Measurements from ENCODE around the gene FBXW4.

The FBXW4 gene

DNA sequence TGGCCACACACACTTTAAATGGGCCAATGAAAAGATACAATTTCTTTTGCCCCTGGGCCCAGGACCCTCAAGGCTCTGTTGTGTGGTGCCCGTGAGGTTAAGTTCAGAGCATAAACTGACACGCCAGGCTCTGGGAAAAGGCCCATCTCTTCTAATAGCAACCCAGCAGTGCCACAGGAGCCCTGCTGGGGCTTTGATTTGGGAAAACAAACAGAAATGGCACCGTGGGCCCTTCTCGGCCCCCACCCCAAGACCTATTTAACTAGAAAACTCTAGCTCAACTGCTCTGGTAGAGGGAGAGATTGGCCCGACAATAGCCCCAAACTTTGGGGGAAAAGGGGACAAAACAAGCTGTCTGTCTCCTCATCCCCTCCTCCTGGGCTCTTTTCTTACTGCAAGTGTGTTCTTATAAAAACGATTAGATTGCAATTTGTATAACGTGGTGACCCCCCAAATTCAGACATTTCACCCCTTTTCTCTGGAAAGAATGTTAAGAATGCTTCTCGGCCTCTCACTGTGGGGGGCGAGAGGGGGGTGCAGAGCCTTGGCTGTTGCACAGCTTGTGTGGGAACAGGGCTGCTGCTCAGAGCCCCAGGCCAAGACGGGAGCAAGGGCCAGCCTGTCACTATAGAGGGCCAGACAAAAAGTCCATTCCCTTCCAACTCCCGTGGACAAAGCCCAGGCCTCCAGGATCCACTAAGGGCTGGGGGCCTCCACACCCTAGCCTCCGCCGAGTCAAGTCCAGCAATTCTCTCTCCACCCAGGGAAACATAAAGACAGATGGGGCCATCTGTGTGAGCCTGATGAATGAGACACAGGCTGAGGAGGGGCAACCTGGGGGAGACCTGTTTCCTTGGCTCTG, 80.1 kb downstream of the FBXW4 start:
- in situ Hi-C loops (cut with MboI; ENCODE audit: low sequenced_read_pairs, unreplicated experiment) = no loop called here
- no peak for DNase-seq (ENCODE audit: low spot score)
- TF ChIP-seq, protein P1, sequence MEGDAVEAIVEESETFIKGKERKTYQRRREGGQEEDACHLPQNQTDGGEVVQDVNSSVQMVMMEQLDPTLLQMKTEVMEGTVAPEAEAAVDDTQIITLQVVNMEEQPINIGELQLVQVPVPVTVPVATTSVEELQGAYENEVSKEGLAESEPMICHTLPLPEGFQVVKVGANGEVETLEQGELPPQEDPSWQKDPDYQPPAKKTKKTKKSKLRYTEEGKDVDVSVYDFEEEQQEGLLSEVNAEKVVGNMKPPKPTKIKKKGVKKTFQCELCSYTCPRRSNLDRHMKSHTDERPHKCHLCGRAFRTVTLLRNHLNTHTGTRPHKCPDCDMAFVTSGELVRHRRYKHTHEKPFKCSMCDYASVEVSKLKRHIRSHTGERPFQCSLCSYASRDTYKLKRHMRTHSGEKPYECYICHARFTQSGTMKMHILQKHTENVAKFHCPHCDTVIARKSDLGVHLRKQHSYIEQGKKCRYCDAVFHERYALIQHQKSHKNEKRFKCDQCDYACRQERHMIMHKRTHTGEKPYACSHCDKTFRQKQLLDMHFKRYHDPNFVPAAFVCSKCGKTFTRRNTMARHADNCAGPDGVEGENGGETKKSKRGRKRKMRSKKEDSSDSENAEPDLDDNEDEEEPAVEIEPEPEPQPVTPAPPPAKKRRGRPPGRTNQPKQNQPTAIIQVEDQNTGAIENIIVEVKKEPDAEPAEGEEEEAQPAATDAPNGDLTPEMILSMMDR (IDR thresholded peaks at IDR 0.05; ENCODE audit: borderline replicate concordance, control extremely low read depth, extremely low read depth, insufficient read depth, missing control alignments) = no peak

GRCh38 chr10:101613646-101614045, 81.3 kb downstream of the FBXW4 start:
- TF ChIP-seq, protein P1 (IDR thresholded peaks at IDR 0.05; ENCODE audit: borderline replicate concordance, control extremely low read depth, extremely low read depth, insufficient read depth, missing control alignments) = no peak
- in situ Hi-C loops (cut with MboI; ENCODE audit: low sequenced_read_pairs, unreplicated experiment) = no loop called here
- no peak for DNase-seq (ENCODE audit: low spot score)

DNA sequence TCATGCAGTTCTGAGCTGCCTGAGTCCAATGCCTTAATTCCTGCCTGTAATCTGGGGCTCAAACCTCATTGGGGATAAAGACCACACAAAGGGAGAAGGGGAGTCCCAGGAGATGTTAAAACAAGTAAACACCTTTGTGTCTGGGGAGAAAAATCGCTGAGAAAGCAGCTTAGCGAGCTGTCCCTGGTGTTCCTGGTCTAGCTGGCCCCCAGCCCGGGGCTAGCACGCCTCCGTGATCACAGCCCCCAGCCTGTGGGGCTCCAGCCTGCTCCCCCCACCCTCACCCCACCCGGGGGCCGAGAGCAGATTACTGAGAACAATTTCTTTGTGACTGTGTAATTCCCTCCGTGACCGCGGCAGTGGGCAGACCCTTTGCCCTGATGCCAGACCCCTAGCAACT, 82.1 kb downstream of the FBXW4 start:
- TF ChIP-seq, protein P1 (IDR thresholded peaks at IDR 0.05; ENCODE audit: borderline replicate concordance, control extremely low read depth, extremely low read depth, insufficient read depth, missing control alignments) = no peak
- DNase-seq (ENCODE audit: low spot score) = no peak
- in situ Hi-C loops (cut with MboI; ENCODE audit: low sequenced_read_pairs, unreplicated experiment) = no loop called here

DNA sequence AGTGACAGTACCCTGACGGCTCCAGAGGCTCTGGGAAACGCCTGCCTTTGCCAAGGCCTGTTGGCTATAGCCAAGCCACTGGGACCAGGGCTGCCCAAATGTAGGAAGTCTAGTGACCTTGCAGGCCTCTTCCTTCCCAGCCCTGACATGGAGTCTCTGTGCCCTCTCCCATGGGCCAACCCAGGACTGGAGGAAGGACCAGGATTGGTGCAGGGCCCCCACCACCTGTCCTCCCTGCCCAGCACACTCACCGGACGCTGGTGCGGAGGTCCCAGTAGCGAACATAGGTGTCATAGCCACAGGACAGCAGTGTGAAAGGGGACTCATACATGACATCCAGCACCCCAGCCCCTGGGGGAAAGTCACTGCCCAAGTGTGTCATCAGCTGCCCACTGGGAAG, 82.9 kb downstream of the FBXW4 start:
- in situ Hi-C loops (cut with MboI; ENCODE audit: low sequenced_read_pairs, unreplicated experiment) = no loop called here
- TF ChIP-seq, protein P1 (IDR thresholded peaks at IDR 0.05; ENCODE audit: borderline replicate concordance, control extremely low read depth, extremely low read depth, insufficient read depth, missing control alignments) = no peak
- DNase-seq (ENCODE audit: low spot score) = no peak

DNA sequence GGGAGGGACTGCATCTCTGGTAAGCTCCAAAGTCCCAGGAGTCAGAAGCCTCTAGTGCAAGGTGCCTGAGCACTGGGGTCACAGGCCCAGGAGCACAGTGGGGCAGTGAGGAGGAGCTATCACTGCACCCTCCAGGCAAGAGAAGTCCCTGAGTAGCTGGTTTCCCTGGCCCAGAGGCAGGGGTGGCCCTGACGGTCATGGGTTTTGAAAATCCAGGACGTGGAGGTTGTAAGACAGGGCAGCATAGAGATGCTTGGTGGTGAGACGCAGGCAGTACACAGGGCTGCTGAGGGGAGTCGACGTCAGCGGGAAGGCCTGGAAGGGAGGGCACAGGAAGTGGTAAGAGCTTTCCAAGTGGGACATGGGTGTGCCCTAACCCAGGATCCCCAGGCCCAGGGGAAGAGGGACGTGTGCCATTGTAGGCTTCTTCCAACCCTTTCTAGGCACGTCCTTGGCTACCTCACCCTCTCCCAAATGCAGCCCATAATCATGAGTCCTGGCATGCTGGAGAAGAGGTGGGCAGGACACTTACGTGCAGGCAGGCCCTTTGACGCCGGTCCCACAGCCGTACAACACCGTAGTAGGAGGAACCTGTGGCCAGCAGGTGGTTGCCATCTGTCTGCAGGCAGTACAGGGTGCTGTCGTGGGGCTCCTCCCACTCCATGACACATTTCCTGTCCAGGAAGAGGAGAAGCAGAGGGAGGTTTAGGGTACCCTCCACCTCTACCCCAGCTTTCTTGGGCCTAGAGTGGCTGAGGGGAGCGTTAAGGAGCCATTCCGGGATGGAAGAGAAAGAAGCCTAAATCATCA, 83.7 kb downstream of the FBXW4 start:
- DNase-seq (ENCODE audit: low spot score) = no peak
- TF ChIP-seq, protein P1 (IDR thresholded peaks at IDR 0.05; ENCODE audit: borderline replicate concordance, control extremely low read depth, extremely low read depth, insufficient read depth, missing control alignments) = no peak
- in situ Hi-C loops (cut with MboI; ENCODE audit: low sequenced_read_pairs, unreplicated experiment) = no loop called here

DNA sequence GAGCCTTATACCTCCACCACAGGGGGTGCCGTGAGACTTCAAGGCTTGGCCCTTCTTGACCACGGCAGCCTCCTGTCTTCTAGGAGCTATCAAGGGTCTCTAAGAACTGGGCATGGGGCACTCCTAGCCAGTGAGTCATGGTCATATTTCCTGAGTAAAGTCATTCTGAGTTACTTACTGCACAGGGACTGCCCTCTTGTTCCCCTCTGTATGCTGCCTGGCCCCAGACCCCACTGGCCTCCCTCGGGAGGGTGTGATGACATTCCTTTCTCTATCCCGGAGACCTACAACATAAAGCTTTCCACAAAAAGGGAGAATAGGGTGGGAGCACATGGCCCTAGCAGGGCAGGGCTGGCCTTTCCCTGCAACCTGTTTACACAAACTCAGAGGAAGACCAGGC, 85.5 kb downstream of the FBXW4 start:
- TF ChIP-seq, protein P1 (IDR thresholded peaks at IDR 0.05; ENCODE audit: borderline replicate concordance, control extremely low read depth, extremely low read depth, insufficient read depth, missing control alignments) = no peak
- in situ Hi-C loops (cut with MboI; ENCODE audit: low sequenced_read_pairs, unreplicated experiment) = loop anchor here (5.0 to 10.0 kb wide), 2 partner anchors 173 to 465 kb away; partner anchors contain the start of gene NPM3
- DNase-seq (ENCODE audit: low spot score) = no peak
